Naive thymus-derived CD4-positive, alpha-beta T cell (primary cell): ENCODE data around the gene CREBBP. TPM values are rescaled to one million over a fixed set of nuclear protein-coding genes. Genes with fewer than 3 reads are reported as not detected.

ENCODE experiments used
- ATAC-seq: fragments of 150-1000 bp; cut with Tn5 transposase; 2 replicates; pipeline ENCODE4 v1.10.0; 2021; ENCODE audit warnings: mild to moderate bottlenecking, moderate library complexity
- CTCF ChIA-PET: fragments of 350-600 bp; sonication (Branson Sonifier 250); formaldehyde crosslinking; loops from one replicate; lab custom pipeline; 2021; ENCODE audit warnings: antibody characterized with exemption; lab: Charles Lee
- POLR2A ChIA-PET: fragments of 350-600 bp; sonication (Branson Sonifier 250); formaldehyde crosslinking; loops from one replicate; lab custom pipeline; 2021; ENCODE audit warnings: antibody characterized with exemption, inconsistent platforms; lab: Charles Lee
- DNase-seq, 9 donors: peaks; one replicate each; pipeline versions ENCODE4 v3.0.0 to v3.0.0-alpha.2; 2020 to 2022; ENCODE audit warnings: mixed read lengths in 1 of 9
- H3K27ac ChIP-seq: one replicate; pipeline ENCODE4 v1.7.0; 2013; ENCODE audit warnings: mild to moderate bottlenecking, low read depth, low read length, moderate library complexity
- H3K27me3 ChIP-seq, 2 donors: one replicate each; pipeline ENCODE4 v1.7.0; 2013; ENCODE audit warnings: low read length in 2 of 2, mild to moderate bottlenecking in 2 of 2, moderate library complexity in 2 of 2; ENCODE audit not compliant: control insufficient read depth in 2 of 2, insufficient read depth in 2 of 2
- H3K36me3 ChIP-seq, 3 experiments: 1 replicate in 2 of 3; 2 replicates in 1 of 3; pipeline ENCODE4 v1.7.0; 2013; ENCODE audit warnings: low read length in 3 of 3, mild to moderate bottlenecking in 3 of 3, moderate library complexity in 1 of 3; ENCODE audit not compliant: insufficient read depth in 3 of 3, control insufficient read depth in 2 of 3
- H3K4me1 ChIP-seq, 2 donors: one replicate each; pipeline ENCODE4 v1.7.0; 2013; ENCODE audit warnings: low read length in 2 of 2, mild to moderate bottlenecking in 2 of 2, moderate library complexity in 1 of 2; ENCODE audit not compliant: control insufficient read depth in 2 of 2, insufficient read depth in 2 of 2
- H3K4me3 ChIP-seq: 2 replicates; pipeline ENCODE4 v1.7.0; 2013; ENCODE audit warnings: mild to moderate bottlenecking, low read length
- H3K9me3 ChIP-seq, 3 experiments: 1 replicate in 2 of 3; 2 replicates in 1 of 3; pipeline ENCODE4 v1.7.0; 2013; ENCODE audit warnings: low read length in 3 of 3; ENCODE audit not compliant: control insufficient read depth in 2 of 3
- H3K27ac Mint-ChIP-seq, 9 donors: one replicate each; pipeline ENCODE4 v1.8.0; 2020 to 2022; ENCODE audit warnings: mixed read lengths in 9 of 9, mild to moderate bottlenecking in 8 of 9, moderate library complexity in 5 of 9, inconsistent platforms in 2 of 9
- H3K27me3 Mint-ChIP-seq, 5 donors: one replicate each; pipeline ENCODE4 v1.8.0; 2021 to 2022; ENCODE audit warnings: mixed read lengths in 5 of 5, mild to moderate bottlenecking in 1 of 5
- H3K36me3 Mint-ChIP-seq, 5 donors: one replicate each; pipeline ENCODE4 v1.8.0; 2020 to 2022; ENCODE audit warnings: mixed read lengths in 5 of 5, mild to moderate bottlenecking in 3 of 5, inconsistent platforms in 1 of 5
- H3K4me1 Mint-ChIP-seq, 7 donors: one replicate each; pipeline ENCODE4 v1.8.0; 2020 to 2022; ENCODE audit warnings: mixed read lengths in 7 of 7, mild to moderate bottlenecking in 3 of 7, inconsistent platforms in 1 of 7
- H3K4me3 Mint-ChIP-seq, 10 donors: one replicate each; pipeline ENCODE4 v1.8.0; 2020 to 2022; ENCODE audit warnings: mild to moderate bottlenecking in 10 of 10, mixed read lengths in 10 of 10, moderate library complexity in 6 of 10, inconsistent platforms in 2 of 10
- H3K9me3 Mint-ChIP-seq, 11 donors: one replicate each; pipeline ENCODE4 v1.8.0; 2020 to 2022; ENCODE audit warnings: mixed read lengths in 11 of 11, mild to moderate bottlenecking in 4 of 11, inconsistent platforms in 1 of 11, moderate library complexity in 1 of 11
- intact Hi-C, 2 donors: fragments of 100-400 bp; cut with micrococcal nuclease; formaldehyde crosslinking; loops; one replicate each; pipeline ENCODE4 v1.15.1; 2023
- polyA plus RNA-seq, 2 donors: library from polyadenylated mRNA; unstranded; fragments of 300-500 nt; fragmentation: Illumina TruSeq; gene quantifications; one replicate each; pipeline ENCODE4 v1.2.3, GENCODE V29; 2021
- total RNA-seq, 6 experiments: library from RNA in 5 of 6; stranded (reverse) in 5 of 6; gene quantifications; 1 replicate in 5 of 6; 2 replicates in 1 of 6; pipeline ENCODE4 v1.2.3 and lab custom pipeline; 2021 to 2026

The CREBBP gene
- total and polyA plus RNA-seq, 7 experiments from 2014 or later = 10.5 to 194 (median 126) TPM

DNA sequence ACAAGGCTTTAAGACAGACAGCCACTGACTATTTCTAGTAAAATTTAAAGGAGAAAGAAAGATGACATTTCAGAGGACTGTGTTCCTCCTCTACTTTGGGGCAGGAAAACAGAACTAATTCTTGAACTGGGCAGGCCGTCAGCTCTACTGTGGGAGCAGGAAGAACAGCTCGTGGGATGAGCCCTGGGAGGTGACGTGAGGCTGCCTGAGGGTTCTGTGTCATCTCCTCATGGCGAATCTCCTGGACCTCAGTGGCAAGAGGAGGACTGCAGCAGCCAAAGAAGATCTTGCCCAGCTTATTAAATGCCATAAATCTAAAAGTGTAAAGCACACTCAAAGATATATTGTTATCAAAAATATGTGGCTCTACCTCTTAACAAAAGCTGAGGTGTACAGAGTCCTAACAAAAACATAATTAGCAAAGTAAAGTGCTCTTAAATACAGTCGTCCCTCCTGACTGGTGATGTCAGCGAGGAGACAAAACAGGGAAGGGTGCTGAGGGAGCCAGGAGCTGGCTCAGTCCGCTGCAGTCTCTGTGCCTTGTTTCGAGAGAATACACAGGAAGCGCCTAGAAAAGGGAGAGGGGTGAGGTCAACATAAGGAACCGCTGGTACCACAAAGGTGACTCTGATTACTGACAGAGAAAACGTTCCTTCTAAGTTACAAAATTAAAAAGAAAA lies 58.0 kb downstream of the CREBBP start:
- Mint-ChIP-seq H3K4me3 (peak overlapping the region; percentile 40 to 80 (median 66)), H3K4me1 (peaks cover 67 to 100% (median 96%) of the 10 kb centered on the region in 7 donors), H3K27me3 (no peaks in the 10 kb centered on the region), H3K9me3 (peaks cover 0 to 2% (median 0%) of the 10 kb centered on the region in 11 donors), H3K36me3 (peaks cover 0 to 8% (median 4%) of the 10 kb centered on the region in 5 donors), H3K27ac (peak overlapping the region in 6 of 9 donors; percentile 1 to 79 (median 59))
- H3K36me3 ChIP-seq = no peaks in the 10 kb centered on the region
- intact Hi-C loops = loop anchor here in 1 of 2 donors (10.0 kb wide), 1 partner anchor 52 kb away; no protein-coding TSS in a partner anchor
- H3K27ac ChIP-seq = peak overlapping the region; percentile 17
- H3K27me3 ChIP-seq = no peaks in the 10 kb centered on the region
- H3K9me3 ChIP-seq = no peaks in the 10 kb centered on the region
- no peak for ATAC-seq
- CTCF ChIA-PET = no interaction called here
- peaks cover 60 to 82% of the 10 kb centered on the region in 2 donors for H3K4me1 ChIP-seq
- peak in 1 of 9 donors; percentile 2 for DNase-seq
- POLR2A ChIA-PET = no interaction called here
- no peak overlapping the region for H3K4me3 ChIP-seq

DNA sequence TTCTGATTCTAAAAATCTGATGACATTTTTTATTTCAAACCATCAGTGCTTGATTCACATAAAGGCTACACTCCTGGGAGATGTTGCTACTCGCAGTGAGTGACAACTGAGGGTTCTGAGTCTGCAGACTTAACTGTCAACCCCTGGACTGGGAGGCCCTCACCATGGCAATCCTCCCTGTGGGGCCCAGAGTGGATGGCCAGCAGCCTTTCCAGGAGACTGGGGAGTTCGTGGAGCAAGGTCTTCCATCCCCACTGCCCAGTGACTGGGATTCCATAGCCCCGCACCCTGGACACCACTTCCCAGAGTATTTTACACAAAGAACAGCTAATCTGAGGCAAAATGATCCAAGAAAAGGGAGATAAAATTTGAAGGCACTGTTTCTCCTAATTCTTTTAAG lies 59.3 kb downstream of the CREBBP start:
- Histone ChIP-seq H3K27ac (no peak overlapping the region), H3K4me3 (no peak overlapping the region), H3K4me1 (peaks cover 67 to 89% of the 10 kb centered on the region in 2 donors), H3K27me3 (no peaks in the 10 kb centered on the region), H3K9me3 (no peaks in the 10 kb centered on the region), H3K36me3 (no peaks in the 10 kb centered on the region)
- CTCF ChIA-PET = no interaction called here
- POLR2A ChIA-PET = interaction anchor here (0.6 kb wide), 1 partner anchor 690 kb away, joined by 5 read pairs; no protein-coding TSS in a partner anchor
- intact Hi-C loops = loop anchor here in 1 of 2 donors (10.0 kb wide), 1 partner anchor 54 kb away; no protein-coding TSS in a partner anchor
- ATAC-seq (no peak), DNase-seq (no peak)
- Mint-ChIP-seq H3K27ac (no peak overlapping the region), H3K4me1 (peaks cover 72 to 100% (median 98%) of the 10 kb centered on the region in 7 donors), H3K4me3 (peak overlapping the region in 6 of 10 donors; percentile 20 to 80 (median 52)), H3K36me3 (peaks cover 0 to 4% (median 2%) of the 10 kb centered on the region in 5 donors), H3K27me3 (no peaks in the 10 kb centered on the region), H3K9me3 (peaks cover 0 to 2% (median 0%) of the 10 kb centered on the region in 11 donors)

GRCh38 chr16:3819746-3820724 lies 60.5 kb downstream of the CREBBP start:
- Mint-ChIP-seq H3K4me3 (peak overlapping the region; percentile 39 to 80 (median 64)), H3K36me3 (peaks cover 0 to 4% (median 0%) of the 10 kb centered on the region in 5 donors), H3K9me3 (peaks cover 0 to 2% (median 0%) of the 10 kb centered on the region in 11 donors), H3K4me1 (peaks cover 71 to 96% (median 94%) of the 10 kb centered on the region in 7 donors), H3K27ac (peak overlapping the region in 7 of 9 donors; percentile 5 to 82 (median 53)), H3K27me3 (no peaks in the 10 kb centered on the region)
- Histone ChIP-seq H3K36me3 (no peaks in the 10 kb centered on the region), H3K27me3 (no peaks in the 10 kb centered on the region), H3K4me1 (peaks cover 58 to 81% of the 10 kb centered on the region in 2 donors), H3K27ac (no peak overlapping the region), H3K4me3 (no peak overlapping the region), H3K9me3 (no peaks in the 10 kb centered on the region)
- ChIA-PET CTCF (no interaction called here), POLR2A (interaction anchor here (0.6 to 0.7 kb wide), 3 partner anchors 9 to 47 kb away, joined by 3 read pairs; no protein-coding TSS in a partner anchor)
- DNase-seq (peak in 7 of 9 donors; percentile 24 to 54 (median 33)), ATAC-seq (peak; percentile 57)
- intact Hi-C loops = loop anchor here (5.0 to 10.0 kb wide), 2 partner anchors 38 to 55 kb away; no protein-coding TSS in a partner anchor

- POLR2A ChIA-PET = interaction anchor here (0.7 kb wide), 1 partner anchor 8 kb away, joined by 3 read pairs; no protein-coding TSS in a partner anchor
- H3K27ac ChIP-seq = no peak overlapping the region
- intact Hi-C loops = loop anchor here in 1 of 2 donors (5.0 kb wide), 1 partner anchor 37 kb away; no protein-coding TSS in a partner anchor
- H3K27me3 ChIP-seq = no peaks in the 10 kb centered on the region
- Mint-ChIP-seq H3K9me3 (peaks cover 0 to 2% (median 0%) of the 10 kb centered on the region in 11 donors), H3K4me1 (peaks cover 71 to 96% (median 94%) of the 10 kb centered on the region in 7 donors), H3K27ac (peak overlapping the region in 8 of 9 donors; percentile 14 to 82 (median 24)), H3K36me3 (peaks cover 0 to 4% (median 0%) of the 10 kb centered on the region in 5 donors), H3K27me3 (no peaks in the 10 kb centered on the region), H3K4me3 (peak overlapping the region; percentile 43 to 80 (median 58))
- no peaks in the 10 kb centered on the region for H3K36me3 ChIP-seq
- ATAC-seq (peak; percentile 60), DNase-seq (no peak)
- CTCF ChIA-PET = interaction anchor here (0.7 kb wide), 1 partner anchor 1391 kb away, joined by 3 read pairs; no protein-coding TSS in a partner anchor
- H3K4me1 ChIP-seq = peaks cover 50 to 72% of the 10 kb centered on the region in 2 donors
- H3K4me3 ChIP-seq = no peak overlapping the region
- H3K9me3 ChIP-seq = no peaks in the 10 kb centered on the region
Observed at GRCh38 chr16:3819175-3819527, 61.4 kb downstream of the CREBBP start.

DNA sequence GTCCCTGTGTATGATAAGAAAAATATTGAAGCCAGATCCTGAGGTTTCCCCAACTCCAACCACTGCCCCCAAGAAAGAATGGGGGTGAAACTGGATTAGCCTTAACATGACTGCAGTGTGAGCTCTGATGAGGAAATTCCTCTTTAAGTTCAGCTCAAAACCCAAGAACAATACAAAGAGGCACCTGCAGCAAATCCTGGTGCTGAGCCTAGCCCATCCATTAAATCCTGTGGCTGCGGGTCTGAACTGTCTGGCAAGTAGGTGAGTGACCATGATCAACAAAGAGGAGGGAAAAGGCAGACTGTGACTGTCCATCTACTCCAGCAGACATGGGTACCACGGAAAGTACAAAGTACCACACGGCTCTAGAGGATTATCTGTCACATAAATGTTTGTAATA lies 64.2 kb downstream of the CREBBP start:
- no peaks in the 10 kb centered on the region for H3K27me3 Mint-ChIP-seq
- Histone ChIP-seq H3K36me3 (no peaks in the 10 kb centered on the region), H3K4me1 (peaks cover 42 to 46% of the 10 kb centered on the region in 2 donors), H3K9me3 (no peaks in the 10 kb centered on the region), H3K27ac (no peak overlapping the region), H3K4me3 (no peak overlapping the region), H3K27me3 (no peaks in the 10 kb centered on the region)
- ChIA-PET POLR2A (interaction anchor here (1.1 kb wide), 1 partner anchor 11 kb away, joined by 3 read pairs; no protein-coding TSS in a partner anchor), CTCF (no interaction called here)
- peaks cover 0 to 10% (median 1%) of the 10 kb centered on the region in 5 donors for H3K36me3 Mint-ChIP-seq
- H3K27ac Mint-ChIP-seq = peak overlapping the region in 5 of 9 donors; percentile 8 to 56 (median 24)
- DNase-seq = no peak
- no peak for ATAC-seq
- peaks cover 55 to 93% (median 87%) of the 10 kb centered on the region in 7 donors for H3K4me1 Mint-ChIP-seq
- intact Hi-C loops = loop anchor here in 1 of 2 donors (5.0 kb wide), 1 partner anchor 34 kb away; no protein-coding TSS in a partner anchor
- peak overlapping the region in 6 of 10 donors; percentile 12 to 70 (median 38) for H3K4me3 Mint-ChIP-seq
- H3K9me3 Mint-ChIP-seq = peaks cover 0 to 2% (median 0%) of the 10 kb centered on the region in 11 donors
